ENCODE measurements around the gene KY.

Gene KY

DNA sequence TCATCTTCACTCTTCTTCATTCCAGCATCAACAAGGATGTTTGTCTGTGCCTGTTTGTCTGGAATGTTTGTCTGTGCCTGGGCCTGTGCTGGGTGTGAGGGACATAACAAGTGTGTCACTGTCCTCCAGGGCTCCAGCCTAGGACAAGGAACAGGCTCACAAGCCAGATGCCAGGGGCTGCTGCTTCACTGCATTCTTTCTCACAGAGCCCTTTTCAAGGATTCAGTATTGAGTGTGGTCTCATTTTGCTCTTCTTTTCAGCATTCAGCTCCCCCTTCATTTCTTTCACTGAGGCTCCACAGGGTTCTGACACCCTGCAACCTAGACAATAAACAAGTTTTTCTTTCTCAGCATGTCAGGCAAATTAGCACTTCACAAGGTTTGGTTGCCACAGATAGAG is 43.6 kb upstream of the KY start:
- H3K4me1 ChIP-seq (ENCODE audit: low read length) = no peaks in the 10 kb centered on the region
- TF ChIP-seq EZH2 (optimal IDR thresholded peaks at IDR 0.05; ENCODE audit: low read depth, low read length) = no peak
- TF ChIP-seq CTCF (IDR thresholded peaks at IDR 0.05; ENCODE audit: low read length) = no peak
- TF ChIP-seq EZH2phosphoT487 (IDR thresholded peaks at IDR 0.05; ENCODE audit: low read length) = no peak
- H3F3A ChIP-seq (ENCODE audit: insufficient read depth, low read length) = no peaks in the 10 kb centered on the region
- no peaks in the 10 kb centered on the region for H4K20me1 ChIP-seq (ENCODE audit: insufficient read depth, low read length)
- no peak overlapping the region for H2AFZ ChIP-seq (ENCODE audit: low read length)
- H3K27me3 ChIP-seq (replicated peaks; ENCODE audit: insufficient read depth, low read length) = no peaks in the 10 kb centered on the region
- no peak overlapping the region for H3K9ac ChIP-seq (ENCODE audit: low read length)
- no peaks in the 10 kb centered on the region for H3K9me2 ChIP-seq (replicated peaks; ENCODE audit: insufficient read depth, low read length)
- H3K36me3 ChIP-seq (replicated peaks; ENCODE audit: insufficient read depth, low read length) = no peaks in the 10 kb centered on the region
- no peak overlapping the region for H3K4me3 ChIP-seq (ENCODE audit: low read length)
- H3K9me3 ChIP-seq (replicated peaks; ENCODE audit: insufficient read depth, low read length) = no peaks in the 10 kb centered on the region
- DNase-seq = no peak
- H3K27ac ChIP-seq (ENCODE audit: low read length) = no peak overlapping the region
- no peak overlapping the region for H3K4me2 ChIP-seq (ENCODE audit: low read depth, low read length)
- no peaks in the 10 kb centered on the region for H3K79me2 ChIP-seq (ENCODE audit: low read length)

DNA sequence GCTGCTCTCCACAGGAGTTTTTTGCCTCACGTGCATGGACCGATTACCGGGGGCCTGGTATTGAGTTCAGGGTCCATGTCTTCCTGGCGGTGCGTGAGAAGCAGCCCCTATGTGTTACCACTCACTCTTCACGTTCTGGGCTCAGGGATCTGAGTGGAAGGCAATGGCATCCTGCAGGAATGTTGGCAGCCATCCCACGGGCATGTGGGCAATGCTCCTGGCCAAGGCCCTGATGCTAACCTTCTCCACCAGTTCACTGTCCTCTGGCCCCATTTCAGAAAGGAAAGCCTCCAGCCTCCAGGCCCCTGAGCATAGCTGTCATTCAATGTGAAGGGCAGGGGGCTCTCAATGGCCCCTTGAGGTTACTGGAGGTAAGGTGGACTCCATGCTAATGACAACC is 43.0 kb upstream of the KY start:
- no peak for TF ChIP-seq EZH2 (optimal IDR thresholded peaks at IDR 0.05; ENCODE audit: low read depth, low read length)
- TF ChIP-seq CTCF (IDR thresholded peaks at IDR 0.05; ENCODE audit: low read length) = no peak
- TF ChIP-seq EZH2phosphoT487 (IDR thresholded peaks at IDR 0.05; ENCODE audit: low read length) = no peak
- H3K27me3 ChIP-seq (replicated peaks; ENCODE audit: insufficient read depth, low read length) = no peaks in the 10 kb centered on the region

DNA sequence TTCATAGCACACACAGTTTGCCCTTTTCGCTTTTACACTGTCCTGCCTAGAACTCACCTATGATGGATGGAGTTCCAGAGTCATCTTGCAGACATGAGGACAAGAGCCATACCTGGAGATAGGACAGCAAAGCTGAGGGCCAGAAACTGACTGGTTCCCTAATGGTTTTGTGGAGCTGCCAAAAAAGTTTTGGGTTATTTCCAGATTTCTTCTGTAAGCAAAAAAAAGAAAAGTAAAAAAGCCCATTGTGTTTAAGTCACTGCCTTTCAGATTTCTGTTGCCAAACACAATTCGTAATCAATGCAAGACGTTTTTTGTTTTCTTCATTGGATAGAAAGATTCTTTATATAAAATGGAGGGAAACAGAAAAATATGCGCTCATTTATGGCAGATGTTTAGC is 42.4 kb upstream of the KY start:
- H3K9me3 ChIP-seq (replicated peaks; ENCODE audit: insufficient read depth, low read length) = no peaks in the 10 kb centered on the region
- TF ChIP-seq CTCF (IDR thresholded peaks at IDR 0.05; ENCODE audit: low read length) (no peak), EZH2phosphoT487 (IDR thresholded peaks at IDR 0.05; ENCODE audit: low read length) (no peak), EZH2 (optimal IDR thresholded peaks at IDR 0.05; ENCODE audit: low read depth, low read length) (no peak)
- no peaks in the 10 kb centered on the region for H3K79me2 ChIP-seq (ENCODE audit: low read length)
- no peak overlapping the region for H3K27ac ChIP-seq (ENCODE audit: low read length)
- DNase-seq = no peak
- H3K27me3 ChIP-seq (replicated peaks; ENCODE audit: insufficient read depth, low read length) = no peaks in the 10 kb centered on the region
- H2AFZ ChIP-seq (ENCODE audit: low read length) = no peak overlapping the region
- no peaks in the 10 kb centered on the region for H3K9me2 ChIP-seq (replicated peaks; ENCODE audit: insufficient read depth, low read length)
- no peak overlapping the region for H3K4me3 ChIP-seq (ENCODE audit: low read length)
- no peaks in the 10 kb centered on the region for H4K20me1 ChIP-seq (ENCODE audit: insufficient read depth, low read length)
- H3K4me1 ChIP-seq (ENCODE audit: low read length) = no peaks in the 10 kb centered on the region
- no peaks in the 10 kb centered on the region for H3F3A ChIP-seq (ENCODE audit: insufficient read depth, low read length)
- no peak overlapping the region for H3K9ac ChIP-seq (ENCODE audit: low read length)
- H3K4me2 ChIP-seq (ENCODE audit: low read depth, low read length) = no peak overlapping the region
- no peaks in the 10 kb centered on the region for H3K36me3 ChIP-seq (replicated peaks; ENCODE audit: insufficient read depth, low read length)

More for the DNA sequence above, 43.0 kb upstream of the KY start:
- Histone ChIP-seq H3F3A (ENCODE audit: insufficient read depth, low read length) (no peaks in the 10 kb centered on the region), H2AFZ (ENCODE audit: low read length) (no peak overlapping the region), H3K9me3 (replicated peaks; ENCODE audit: insufficient read depth, low read length) (no peaks in the 10 kb centered on the region), H3K27ac (ENCODE audit: low read length) (no peak overlapping the region), H3K4me1 (ENCODE audit: low read length) (no peaks in the 10 kb centered on the region), H4K20me1 (ENCODE audit: insufficient read depth, low read length) (no peaks in the 10 kb centered on the region), H3K79me2 (ENCODE audit: low read length) (no peaks in the 10 kb centered on the region), H3K4me3 (ENCODE audit: low read length) (no peak overlapping the region), H3K9me2 (replicated peaks; ENCODE audit: insufficient read depth, low read length) (no peaks in the 10 kb centered on the region), H3K4me2 (ENCODE audit: low read depth, low read length) (no peak overlapping the region), H3K36me3 (replicated peaks; ENCODE audit: insufficient read depth, low read length) (no peaks in the 10 kb centered on the region), H3K9ac (ENCODE audit: low read length) (no peak overlapping the region)
- no peak for DNase-seq
